DOHH2 (cell line): ENCODE results near the gene SEMA4D.

Experiments
- H3F3A ChIP-seq: fragments of 200-600 bp; sonication (generic), shearing (Covaris generic); 2 replicates; pipeline ENCODE4 v1.6.0; 2016; ENCODE audit warnings: antibody characterized with exemption, mild to moderate bottlenecking; ENCODE audit not compliant: control insufficient read depth, insufficient read depth
- H3K27ac ChIP-seq: fragments of 200-600 bp; sonication (generic); 2 replicates; pipeline ENCODE4 v1.5.1; 2014; ENCODE audit warnings: low read depth, mild to moderate bottlenecking, low read length, moderate library complexity
- H3K27me3 ChIP-seq: fragments of 200-600 bp; sonication (generic); 2 replicates; pipeline ENCODE4 v1.6.1; 2014; ENCODE audit warnings: mild to moderate bottlenecking, low read length, mixed read lengths; ENCODE audit not compliant: control insufficient read depth
- H3K36me3 ChIP-seq: fragments of 200-600 bp; sonication (generic); 2 replicates; pipeline ENCODE4 v1.6.1; 2014; ENCODE audit warnings: mild to moderate bottlenecking, low read length, moderate library complexity, mixed read lengths; ENCODE audit not compliant: control insufficient read depth
- H3K4me1 ChIP-seq: fragments of 200-600 bp; sonication (generic); 2 replicates; pipeline ENCODE4 v1.6.1; 2014; ENCODE audit warnings: mild to moderate bottlenecking, low read length, mixed read lengths; ENCODE audit not compliant: control insufficient read depth
- H3K4me2 ChIP-seq: fragments of 200-600 bp; sonication (generic); 2 replicates; pipeline ENCODE4 v1.6.0; 2014; ENCODE audit warnings: mild to moderate bottlenecking, low read length, moderate library complexity
- H3K4me3 ChIP-seq: fragments of 200-600 bp; sonication (generic); 2 replicates; pipeline ENCODE4 v1.5.1; 2014; ENCODE audit warnings: mild to moderate bottlenecking, low read length, mixed read lengths
- H3K79me2 ChIP-seq: fragments of 200-600 bp; sonication (generic); 2 replicates; pipeline ENCODE4 v1.6.1; 2014; ENCODE audit warnings: mild to moderate bottlenecking, low read length, mixed read lengths; ENCODE audit not compliant: control insufficient read depth
- H3K9me2 ChIP-seq: fragments of 200-600 bp; sonication (generic); replicated peaks from 2 replicates; pipeline ENCODE4 v1.6.1; 2014; ENCODE audit warnings: mild to moderate bottlenecking, low read length, mixed read lengths; ENCODE audit not compliant: control insufficient read depth
- H3K9me3 ChIP-seq: fragments of 200-600 bp; sonication (generic); 2 replicates; pipeline ENCODE4 v1.6.1; 2014; ENCODE audit warnings: antibody characterized with exemption, low read length, mixed read lengths; ENCODE audit not compliant: control insufficient read depth, insufficient read depth
- H4K20me1 ChIP-seq: fragments of 200-600 bp; sonication (generic); 2 replicates; pipeline ENCODE4 v1.6.0; 2014; ENCODE audit warnings: low read depth, mild to moderate bottlenecking, antibody characterized with exemption, low read length, moderate library complexity; ENCODE audit not compliant: control insufficient read depth, insufficient read depth
- EZH2phosphoT487 ChIP-seq: fragments of 200-600 bp; sonication (generic); IDR thresholded peaks from 2 replicates; pipeline ENCODE4 v1.6.1; 2017; ENCODE audit warnings: borderline replicate concordance, mild to moderate bottlenecking, antibody characterized with exemption, low read length, moderate library complexity, mixed read lengths
- TF ChIP-seq, protein P1 (sequence below): fragments of 200-600 bp; sonication (generic); IDR thresholded peaks from one replicate; pipeline ENCODE4 v1.5.1; 2014; ENCODE audit warnings: antibody characterized with exemption, mild to moderate bottlenecking, low read depth, low read length; ENCODE audit not compliant: poor library complexity, severe bottlenecking

SEMA4D gene

DNA sequence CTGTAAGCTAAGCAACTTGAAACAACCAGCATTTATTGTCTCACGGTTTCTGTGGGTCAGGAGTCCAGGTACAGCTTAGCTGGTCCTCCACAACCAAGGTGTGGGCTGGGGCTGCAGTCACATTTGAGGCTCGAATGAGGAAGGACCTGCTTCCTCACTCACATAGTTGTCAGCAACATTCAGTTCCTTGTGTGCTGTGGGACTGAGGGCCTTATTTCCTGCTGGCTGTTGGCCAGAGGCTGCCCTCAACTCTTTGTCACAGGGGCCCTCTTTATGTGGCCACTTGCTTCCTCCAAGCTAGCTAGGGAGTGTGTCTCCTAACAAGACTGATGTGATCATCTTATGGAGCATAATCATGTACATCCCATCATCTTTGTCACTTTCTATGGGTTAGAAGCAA is 29.2 kb upstream of the SEMA4D start:
- H3K9me2 ChIP-seq = no peaks in the 10 kb centered on the region
- no peaks in the 10 kb centered on the region for H3K36me3 ChIP-seq
- H3K27me3 ChIP-seq = peaks cover 25% of the 10 kb centered on the region; the same call in 1 of the 2 replicates
- TF ChIP-seq EZH2phosphoT487 = no peak
- TF ChIP-seq, protein P1, sequence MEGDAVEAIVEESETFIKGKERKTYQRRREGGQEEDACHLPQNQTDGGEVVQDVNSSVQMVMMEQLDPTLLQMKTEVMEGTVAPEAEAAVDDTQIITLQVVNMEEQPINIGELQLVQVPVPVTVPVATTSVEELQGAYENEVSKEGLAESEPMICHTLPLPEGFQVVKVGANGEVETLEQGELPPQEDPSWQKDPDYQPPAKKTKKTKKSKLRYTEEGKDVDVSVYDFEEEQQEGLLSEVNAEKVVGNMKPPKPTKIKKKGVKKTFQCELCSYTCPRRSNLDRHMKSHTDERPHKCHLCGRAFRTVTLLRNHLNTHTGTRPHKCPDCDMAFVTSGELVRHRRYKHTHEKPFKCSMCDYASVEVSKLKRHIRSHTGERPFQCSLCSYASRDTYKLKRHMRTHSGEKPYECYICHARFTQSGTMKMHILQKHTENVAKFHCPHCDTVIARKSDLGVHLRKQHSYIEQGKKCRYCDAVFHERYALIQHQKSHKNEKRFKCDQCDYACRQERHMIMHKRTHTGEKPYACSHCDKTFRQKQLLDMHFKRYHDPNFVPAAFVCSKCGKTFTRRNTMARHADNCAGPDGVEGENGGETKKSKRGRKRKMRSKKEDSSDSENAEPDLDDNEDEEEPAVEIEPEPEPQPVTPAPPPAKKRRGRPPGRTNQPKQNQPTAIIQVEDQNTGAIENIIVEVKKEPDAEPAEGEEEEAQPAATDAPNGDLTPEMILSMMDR = no peak
- no peak overlapping the region for H3K27ac ChIP-seq
- H3K9me3 ChIP-seq = no peaks in the 10 kb centered on the region
- H3K4me1 ChIP-seq = peaks cover 19% of the 10 kb centered on the region
- no peak overlapping the region for H3K4me3 ChIP-seq
- H3K4me2 ChIP-seq = no peak overlapping the region
- no peaks in the 10 kb centered on the region for H3F3A ChIP-seq
- no peaks in the 10 kb centered on the region for H3K79me2 ChIP-seq
- H4K20me1 ChIP-seq = no peaks in the 10 kb centered on the region

DNA sequence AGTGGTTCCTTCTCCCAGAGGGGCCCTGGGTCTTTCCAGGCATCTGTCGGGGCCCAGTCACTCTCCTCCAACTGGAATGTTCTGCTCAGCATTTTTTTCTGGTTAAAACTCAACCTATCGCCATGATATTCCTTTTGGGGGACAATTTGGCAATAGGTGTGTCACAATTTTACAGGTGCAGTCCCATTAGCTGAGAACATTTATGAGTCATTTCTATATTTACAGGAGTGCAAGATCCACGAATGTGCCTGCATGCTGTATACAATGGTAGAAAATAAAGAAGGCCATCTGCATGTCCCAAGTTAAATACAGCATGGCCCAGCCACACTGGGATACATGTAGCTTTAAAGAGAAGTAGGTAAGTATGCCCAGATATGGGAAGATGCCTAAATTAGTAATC is 28.8 kb upstream of the SEMA4D start:
- Histone ChIP-seq H3K79me2 (no peaks in the 10 kb centered on the region), H3K9me2 (no peaks in the 10 kb centered on the region), H3F3A (no peaks in the 10 kb centered on the region), H3K4me3 (no peak overlapping the region), H3K36me3 (no peaks in the 10 kb centered on the region), H4K20me1 (no peaks in the 10 kb centered on the region), H3K9me3 (no peaks in the 10 kb centered on the region), H3K27ac (no peak overlapping the region), H3K27me3 (peaks cover 25% of the 10 kb centered on the region; the same call in 1 of the 2 replicates), H3K4me1 (peaks cover 22% of the 10 kb centered on the region), H3K4me2 (no peak overlapping the region)
- TF ChIP-seq, protein P1 = no peak
- no peak for TF ChIP-seq EZH2phosphoT487

DNA sequence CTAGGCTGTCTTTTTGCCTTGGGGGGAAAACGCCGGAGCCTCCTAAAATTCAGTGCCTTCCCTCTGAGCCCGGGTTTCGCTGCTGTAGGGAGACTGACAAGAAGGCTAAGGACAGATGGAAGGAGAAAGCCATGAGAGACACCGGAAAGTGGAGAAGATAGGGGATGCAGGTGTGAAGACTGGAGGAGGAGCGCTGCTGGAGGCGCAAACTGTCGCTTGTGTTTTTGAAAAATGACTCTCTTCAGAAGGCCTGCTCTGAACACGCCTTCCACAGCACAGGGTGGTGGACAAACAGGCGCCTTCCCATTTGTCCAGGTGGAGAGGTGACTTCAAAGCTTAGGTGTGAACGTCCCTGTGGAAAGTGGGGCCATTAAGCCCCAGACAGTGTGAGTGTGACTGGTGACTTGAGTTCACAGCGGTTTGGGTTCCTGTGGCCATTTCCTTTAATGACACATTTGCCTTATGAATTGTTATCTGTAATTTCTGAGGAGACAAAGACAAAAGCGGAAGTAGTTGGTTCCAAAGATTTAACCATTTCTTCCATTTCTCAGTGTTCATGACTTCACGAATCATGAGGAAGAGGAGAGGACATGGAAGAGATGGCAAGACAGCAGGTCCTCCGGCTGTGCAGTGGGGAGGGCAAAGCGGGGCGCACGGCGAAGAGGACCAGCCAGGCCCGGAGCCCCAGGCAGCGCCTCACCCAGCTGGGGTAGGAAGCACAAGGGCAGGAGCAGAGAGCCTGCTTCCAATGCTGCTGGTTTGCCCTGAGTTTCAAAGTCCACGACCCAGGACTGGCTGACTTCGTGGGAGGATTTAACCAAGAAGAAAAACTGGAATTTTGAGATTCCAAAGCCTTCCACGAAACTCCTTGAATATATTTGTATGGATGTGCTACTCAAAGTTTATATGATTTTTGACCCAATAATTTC is 27.8 kb upstream of the SEMA4D start:
- H3K4me3 ChIP-seq = no peak overlapping the region
- no peaks in the 10 kb centered on the region for H4K20me1 ChIP-seq
- H3K4me1 ChIP-seq = peaks cover 22% of the 10 kb centered on the region
- no peaks in the 10 kb centered on the region for H3K9me3 ChIP-seq
- no peak overlapping the region for H3K4me2 ChIP-seq
- no peaks in the 10 kb centered on the region for H3K36me3 ChIP-seq
- no peak overlapping the region for H3K27ac ChIP-seq
- H3F3A ChIP-seq = no peaks in the 10 kb centered on the region
- peaks cover 25% of the 10 kb centered on the region; the same call in 1 of the 2 replicates for H3K27me3 ChIP-seq
- no peaks in the 10 kb centered on the region for H3K9me2 ChIP-seq
- no peaks in the 10 kb centered on the region for H3K79me2 ChIP-seq
- TF ChIP-seq, protein P1 = no peak
- TF ChIP-seq EZH2phosphoT487 = no peak
